ENCODE measurements around the gene SPINT4.
A peak's percentile ranks its signal among the peaks of the same experiment; 100 is the strongest.

SPINT4 gene

DNA sequence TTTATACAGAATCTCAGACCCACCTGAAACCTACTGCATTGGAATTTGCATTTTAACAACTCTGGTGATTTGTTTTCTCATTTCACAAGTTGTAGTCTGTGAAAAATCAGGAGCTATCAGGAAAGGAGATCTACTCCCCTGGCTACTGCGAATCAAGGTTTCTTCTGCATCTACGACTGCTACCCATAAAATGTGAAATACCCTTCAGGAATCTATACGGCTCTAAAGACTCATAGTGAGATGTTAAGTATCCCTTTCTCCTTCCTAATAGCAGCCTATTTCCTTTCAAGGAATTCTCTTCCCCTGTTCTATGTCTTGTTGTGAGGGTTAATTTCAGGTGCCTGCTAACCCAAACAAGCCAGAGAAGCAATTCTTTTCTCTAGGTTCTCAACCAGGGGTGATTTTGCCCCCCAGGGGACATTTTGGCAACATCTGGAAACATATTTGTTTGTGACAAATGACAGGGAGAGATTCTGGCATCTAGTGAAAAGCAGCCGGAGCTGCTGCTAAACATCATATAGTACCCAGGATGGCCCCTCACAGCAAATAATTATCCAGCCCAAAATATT lies 43.2 kb downstream of the SPINT4 start:
- DNase-seq (ENCODE audit: low read depth): no peak

DNA sequence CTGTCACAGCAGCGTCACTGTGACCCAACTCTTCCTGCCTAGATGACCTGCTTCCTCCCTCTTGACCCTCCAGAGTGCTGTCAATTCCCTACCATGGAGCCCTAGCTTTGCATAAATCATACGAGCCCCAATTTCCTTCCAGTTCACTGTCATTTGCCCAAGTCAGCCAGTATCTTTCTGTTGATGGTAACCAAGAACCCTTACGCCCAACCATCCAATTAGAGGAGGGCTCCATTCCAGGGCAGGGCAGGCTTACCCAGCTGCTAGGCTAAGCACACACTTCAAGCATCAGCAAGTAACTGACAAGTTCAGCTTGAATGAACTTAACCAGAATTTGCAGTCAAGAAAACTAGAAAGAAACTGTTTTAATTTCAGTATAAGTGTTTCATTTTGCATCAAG lies 43.8 kb downstream of the SPINT4 start:
- DNase-seq (ENCODE audit: low read depth): no peak

DNA sequence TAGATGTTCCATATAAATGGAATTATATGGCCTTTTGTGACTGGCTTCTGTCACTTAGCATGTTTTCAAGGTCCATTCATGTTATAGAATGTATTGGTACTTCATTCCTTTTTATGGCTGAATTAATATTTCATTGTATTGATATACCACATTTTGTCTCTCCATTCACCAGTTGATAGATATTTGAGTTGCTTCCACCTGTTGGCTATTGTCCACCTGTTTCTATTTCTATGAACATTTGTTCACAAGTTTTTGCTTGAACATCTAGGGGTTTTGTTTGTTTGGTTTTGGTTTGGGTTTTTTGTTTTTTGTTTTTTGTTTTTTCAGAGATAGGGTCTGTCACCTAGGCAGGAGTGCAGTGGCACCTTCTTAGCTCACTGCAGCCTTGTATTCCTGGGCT lies 46.3 kb downstream of the SPINT4 start:
- no peak for DNase-seq (ENCODE audit: low read depth)

DNA sequence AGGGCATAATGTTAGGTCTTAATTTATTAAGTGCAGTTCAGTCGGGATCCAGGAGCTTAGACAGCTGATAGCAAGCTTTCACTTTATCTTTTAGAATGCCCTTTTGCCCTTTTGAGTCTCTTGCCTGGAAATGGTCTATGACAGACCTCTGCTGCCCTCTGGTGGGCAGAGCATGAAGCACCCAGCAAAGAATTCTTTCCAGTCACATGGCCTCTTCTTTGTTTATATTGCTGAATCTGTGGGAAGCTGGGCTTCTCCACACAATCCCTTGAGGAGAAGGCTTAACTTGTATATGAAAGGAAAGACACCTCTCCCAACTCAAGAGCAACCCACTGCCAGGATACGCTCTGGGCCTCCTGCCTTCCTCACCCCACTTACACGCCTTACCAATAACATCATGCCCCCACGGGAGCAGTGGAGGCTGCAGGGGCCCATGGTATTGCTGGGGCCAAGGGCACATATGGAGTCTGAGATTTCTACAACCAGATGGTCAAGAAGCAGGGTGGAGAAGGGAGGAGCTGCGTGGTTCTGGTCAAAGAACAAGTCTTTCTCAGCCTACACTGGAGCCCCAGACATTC lies 49.1 kb downstream of the SPINT4 start:
- peak; percentile 62 for DNase-seq (ENCODE audit: low read depth)

DNA sequence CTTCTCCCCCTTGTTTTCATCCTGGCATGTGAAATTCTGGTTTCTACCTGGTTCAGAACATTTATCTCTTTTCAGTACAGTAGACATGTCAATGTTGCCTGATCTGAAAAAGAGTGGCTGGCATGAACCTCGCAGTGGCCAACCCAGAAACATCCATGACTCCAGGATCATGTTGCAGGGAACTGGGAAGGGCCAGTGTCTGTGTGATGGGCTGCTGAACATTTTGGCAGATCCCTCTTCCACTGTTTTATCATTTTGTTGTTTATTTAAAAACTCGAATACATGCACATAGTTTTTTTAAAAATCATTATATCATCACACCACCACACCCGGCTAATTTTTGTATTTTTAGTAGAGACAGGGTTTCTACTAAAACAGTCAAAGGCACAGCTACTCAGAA lies 50.5 kb downstream of the SPINT4 start:
- no peak for DNase-seq (ENCODE audit: low read depth)

DNA sequence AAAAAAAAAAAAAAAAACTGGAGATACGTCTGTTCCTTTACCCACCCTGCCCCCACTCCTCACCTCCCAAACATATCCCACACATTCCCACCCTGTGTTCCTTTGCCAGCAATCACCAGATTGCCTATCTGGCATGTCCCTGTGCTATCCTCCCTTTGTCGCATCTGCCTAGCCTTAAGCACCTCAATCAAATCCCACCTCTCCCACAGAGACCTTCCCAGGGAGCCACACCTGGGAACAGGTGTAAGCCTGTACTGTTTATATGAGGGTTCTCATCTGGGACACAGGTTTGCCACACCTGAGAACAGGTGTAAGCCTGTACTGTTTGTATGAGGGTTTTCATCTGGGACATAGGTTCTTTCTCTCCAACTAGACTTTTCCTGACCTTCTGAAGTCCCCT lies 52.8 kb downstream of the SPINT4 start:
- no peak for DNase-seq (ENCODE audit: low read depth)

DNA sequence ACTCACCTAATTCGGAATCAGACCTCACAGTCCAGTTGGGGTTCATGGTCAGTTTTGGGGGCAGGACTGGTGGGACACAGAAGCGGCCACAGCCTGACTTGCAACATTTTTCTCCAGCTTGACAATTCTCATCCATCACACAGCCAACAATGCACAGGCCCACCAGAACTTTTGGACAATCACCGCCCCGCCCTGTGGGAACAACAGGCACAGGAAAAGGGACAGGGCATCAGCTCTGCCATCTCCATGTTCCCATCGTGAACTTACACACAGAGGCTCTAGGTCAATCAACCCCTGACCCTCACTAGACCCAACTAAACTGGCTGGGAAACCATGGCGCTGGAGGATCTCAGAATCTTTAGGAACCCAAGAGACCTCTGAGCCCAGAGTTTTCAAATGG lies 53.3 kb downstream of the SPINT4 start:
- DNase-seq (ENCODE audit: low read depth): no peak
